ENCODE measurements around the gene WDR88.
"Not testable (repeated sequence)": the region's sequence is repeated elsewhere in the genome, so short reads cannot be mapped to it uniquely, and the experiment has no call there.

Gene WDR88

DNA sequence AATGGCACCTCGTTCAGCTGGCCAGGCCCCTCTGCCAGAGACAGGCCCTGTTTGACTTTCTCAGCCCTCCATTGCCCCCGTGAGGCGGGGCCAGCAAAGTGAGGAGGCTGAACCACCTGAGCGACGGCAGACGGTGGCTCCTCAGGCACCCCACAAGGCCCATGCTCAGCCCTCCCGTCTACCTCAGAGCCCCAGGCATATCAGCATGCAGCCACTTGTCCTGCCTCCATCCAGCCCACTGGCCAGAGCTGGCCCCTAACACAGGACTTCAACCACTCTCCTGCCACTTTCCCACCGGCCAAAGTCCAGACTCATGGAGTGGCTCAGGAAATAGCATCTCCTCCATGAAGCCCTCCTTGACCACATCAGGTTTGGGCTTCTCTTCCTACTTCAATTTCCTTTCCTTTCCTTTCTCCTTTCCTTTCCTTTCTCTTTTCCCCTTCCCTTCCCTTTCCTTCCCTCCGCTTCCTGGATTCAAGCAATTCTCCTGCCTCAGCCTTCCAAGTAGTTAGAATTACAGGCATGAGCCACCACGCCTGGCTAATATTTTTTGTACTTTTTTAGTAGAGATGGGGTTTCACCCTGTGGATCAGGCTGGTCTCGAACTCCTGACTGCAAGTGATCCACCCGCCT is 84.4 kb downstream of the WDR88 start:
- Mint-ChIP-seq H3K9me3 (no peaks in the 10 kb centered on the region), H3K4me1 (ENCODE audit: low read depth) (no peaks in the 10 kb centered on the region), H3K36me3 (ENCODE audit: low read depth) (no peaks in the 10 kb centered on the region), H3K27me3 (no peaks in the 10 kb centered on the region), H3K4me3 (no peak overlapping the region), H3K27ac (no peak overlapping the region)

DNA sequence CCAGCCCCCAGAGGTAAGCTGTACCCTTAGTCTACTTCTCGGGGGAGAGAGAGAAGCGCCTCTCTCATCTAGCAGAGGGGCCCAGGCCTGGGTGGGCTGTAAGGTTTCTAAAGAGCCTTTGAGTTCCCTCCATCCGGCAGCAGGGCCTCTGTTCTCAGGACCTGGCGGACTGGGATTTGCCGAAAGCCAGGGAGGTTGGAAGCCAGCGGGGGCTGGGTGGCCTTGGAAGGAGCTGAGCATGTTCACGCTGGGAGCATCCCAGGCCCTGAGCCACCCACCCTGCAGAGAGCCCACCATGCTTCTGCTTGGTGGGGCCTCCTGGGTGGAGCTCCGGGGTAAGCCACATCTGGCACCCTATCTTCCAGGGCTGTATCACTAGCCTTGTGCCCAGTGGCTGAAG is 86.0 kb downstream of the WDR88 start:
- no peak overlapping the region for H3K4me3 Mint-ChIP-seq
- H3K27ac Mint-ChIP-seq, result no peak overlapping the region
- peaks cover 5% of the 10 kb centered on the region for H3K27me3 Mint-ChIP-seq
- no peaks in the 10 kb centered on the region for H3K4me1 Mint-ChIP-seq (ENCODE audit: low read depth)
- H3K36me3 Mint-ChIP-seq (ENCODE audit: low read depth), result no peaks in the 10 kb centered on the region
- no peaks in the 10 kb centered on the region for H3K9me3 Mint-ChIP-seq

DNA sequence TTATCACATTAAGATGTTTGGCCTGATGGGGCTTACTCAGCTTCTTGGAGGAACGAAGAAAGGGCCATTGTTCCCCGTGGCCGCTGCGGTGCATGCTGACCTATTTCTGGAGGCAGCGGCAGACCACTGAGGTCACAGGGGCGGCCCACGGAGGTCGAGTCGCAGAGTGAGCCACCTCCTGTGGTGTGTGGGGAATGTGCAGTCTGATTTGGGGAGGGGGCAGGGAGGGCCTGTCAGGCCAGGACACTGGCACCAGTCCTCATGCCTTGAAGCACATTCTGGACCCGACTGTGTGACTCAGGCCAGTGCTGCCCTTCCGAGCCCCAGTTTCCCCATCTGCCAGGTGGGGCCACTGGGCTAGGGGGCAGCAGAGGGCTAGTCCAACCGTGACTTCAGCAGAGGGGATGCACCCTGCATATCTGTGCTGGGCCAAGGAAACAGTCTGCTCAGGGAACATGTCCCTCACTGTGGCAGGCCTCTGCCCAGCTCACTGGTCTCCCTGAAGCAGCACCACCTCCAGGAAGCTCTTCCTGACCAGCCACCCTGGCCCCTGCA is 87.4 kb downstream of the WDR88 start:
- no peaks in the 10 kb centered on the region for H3K4me1 Mint-ChIP-seq (ENCODE audit: low read depth)
- H3K27ac Mint-ChIP-seq, result no peak overlapping the region
- no peaks in the 10 kb centered on the region for H3K9me3 Mint-ChIP-seq
- H3K36me3 Mint-ChIP-seq (ENCODE audit: low read depth), result no peaks in the 10 kb centered on the region
- peaks cover 17% of the 10 kb centered on the region for H3K27me3 Mint-ChIP-seq
- no peak overlapping the region for H3K4me3 Mint-ChIP-seq

DNA sequence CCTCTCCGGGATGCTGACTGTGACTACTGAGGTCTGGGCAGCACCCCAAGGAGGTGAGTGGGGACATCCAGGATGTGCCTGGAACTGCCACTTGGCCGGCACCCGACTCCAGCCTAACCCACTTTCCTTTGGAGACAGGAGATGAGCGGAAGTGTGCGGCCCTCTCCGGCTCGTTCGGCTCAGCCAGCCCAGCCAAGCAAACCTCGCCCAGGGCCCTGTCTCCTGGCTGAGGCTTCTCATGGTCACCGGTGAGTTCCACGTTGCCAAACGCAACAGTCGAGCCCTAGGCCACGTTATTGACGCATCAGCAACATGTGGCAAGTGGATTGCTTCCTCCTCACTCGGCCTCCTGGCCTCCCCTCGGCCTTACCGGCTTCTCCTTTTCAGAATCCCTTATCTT is 88.2 kb downstream of the WDR88 start:
- Mint-ChIP-seq H3K27ac (no peak overlapping the region), H3K27me3 (peaks cover 25% of the 10 kb centered on the region), H3K9me3 (no peaks in the 10 kb centered on the region), H3K36me3 (ENCODE audit: low read depth) (no peaks in the 10 kb centered on the region), H3K4me3 (no peak overlapping the region), H3K4me1 (ENCODE audit: low read depth) (peaks cover 2% of the 10 kb centered on the region)

DNA sequence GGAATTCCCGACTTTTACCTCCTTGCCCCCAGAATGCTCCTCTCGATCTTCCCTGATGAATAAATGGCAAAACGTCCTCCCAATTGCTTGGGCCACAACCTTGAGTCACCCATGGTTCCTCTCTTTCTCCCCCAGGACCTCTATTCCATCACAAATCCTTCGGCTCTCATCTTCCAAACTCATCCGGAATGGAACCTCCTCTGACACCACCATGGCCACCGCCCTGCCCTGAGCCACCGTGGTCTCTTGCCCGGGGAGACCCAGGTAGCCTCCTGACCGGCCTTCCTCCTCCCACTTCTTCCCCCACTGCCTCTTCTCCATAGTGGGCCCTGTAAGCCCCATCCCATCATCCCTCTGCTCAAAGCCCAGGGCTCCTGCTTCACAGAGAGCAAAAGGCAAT is 88.8 kb downstream of the WDR88 start:
- H3K4me3 Mint-ChIP-seq, result no peak overlapping the region
- no peaks in the 10 kb centered on the region for H3K36me3 Mint-ChIP-seq (ENCODE audit: low read depth)
- H3K9me3 Mint-ChIP-seq, result no peaks in the 10 kb centered on the region
- H3K27ac Mint-ChIP-seq, result no peak overlapping the region
- peaks cover 3% of the 10 kb centered on the region for H3K4me1 Mint-ChIP-seq (ENCODE audit: low read depth)
- H3K27me3 Mint-ChIP-seq, result peaks cover 26% of the 10 kb centered on the region

DNA sequence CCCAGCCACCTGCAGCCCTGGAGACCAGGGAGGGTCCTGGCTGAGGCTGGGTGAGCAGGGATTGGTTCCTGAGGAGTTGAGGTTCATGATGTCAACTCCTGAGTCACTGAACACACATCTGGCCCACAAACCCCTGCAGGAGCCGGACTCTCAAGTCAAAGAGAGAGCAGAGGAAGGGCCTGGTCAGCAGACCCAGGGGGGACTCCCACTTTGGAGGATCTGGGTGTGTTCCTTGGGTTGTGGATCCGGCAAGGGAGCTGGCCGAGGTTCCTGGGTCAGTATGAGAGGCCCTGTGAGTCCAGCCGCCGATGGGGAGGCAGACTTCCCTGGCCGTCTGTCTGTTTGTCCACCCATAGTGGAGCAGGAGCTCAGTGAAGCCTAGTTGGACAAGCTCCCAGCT is 89.7 kb downstream of the WDR88 start:
- Mint-ChIP-seq H3K36me3 (ENCODE audit: low read depth) (no peaks in the 10 kb centered on the region), H3K9me3 (no peaks in the 10 kb centered on the region), H3K27ac (no peak overlapping the region), H3K27me3 (peaks cover 34% of the 10 kb centered on the region), H3K4me1 (ENCODE audit: low read depth) (peaks cover 11% of the 10 kb centered on the region), H3K4me3 (no peak overlapping the region)

DNA sequence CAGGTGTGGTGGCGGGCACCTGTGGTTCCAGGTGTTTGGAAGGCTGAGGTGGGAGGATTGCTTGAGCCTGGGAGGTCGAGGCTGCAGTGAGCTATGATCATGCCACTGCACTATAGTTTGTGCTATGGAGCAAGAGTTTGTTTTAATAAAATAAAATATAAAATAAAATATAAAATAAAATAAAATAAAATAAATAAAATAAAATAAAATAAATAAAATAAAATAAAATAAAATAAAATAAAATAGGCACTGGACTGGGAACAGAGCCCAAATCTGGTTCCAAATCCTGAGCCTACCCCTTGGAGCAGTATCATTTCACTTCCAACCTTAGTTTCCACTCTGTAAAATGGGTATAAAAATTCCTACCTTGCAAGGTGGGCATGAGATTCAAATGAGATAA is 90.3 kb downstream of the WDR88 start:
- not testable (repeated sequence) for H3K4me3 Mint-ChIP-seq; H3K36me3 Mint-ChIP-seq (ENCODE audit: low read depth)
- H3K4me1 Mint-ChIP-seq (ENCODE audit: low read depth), result peaks cover 11% of the 10 kb centered on the region

DNA sequence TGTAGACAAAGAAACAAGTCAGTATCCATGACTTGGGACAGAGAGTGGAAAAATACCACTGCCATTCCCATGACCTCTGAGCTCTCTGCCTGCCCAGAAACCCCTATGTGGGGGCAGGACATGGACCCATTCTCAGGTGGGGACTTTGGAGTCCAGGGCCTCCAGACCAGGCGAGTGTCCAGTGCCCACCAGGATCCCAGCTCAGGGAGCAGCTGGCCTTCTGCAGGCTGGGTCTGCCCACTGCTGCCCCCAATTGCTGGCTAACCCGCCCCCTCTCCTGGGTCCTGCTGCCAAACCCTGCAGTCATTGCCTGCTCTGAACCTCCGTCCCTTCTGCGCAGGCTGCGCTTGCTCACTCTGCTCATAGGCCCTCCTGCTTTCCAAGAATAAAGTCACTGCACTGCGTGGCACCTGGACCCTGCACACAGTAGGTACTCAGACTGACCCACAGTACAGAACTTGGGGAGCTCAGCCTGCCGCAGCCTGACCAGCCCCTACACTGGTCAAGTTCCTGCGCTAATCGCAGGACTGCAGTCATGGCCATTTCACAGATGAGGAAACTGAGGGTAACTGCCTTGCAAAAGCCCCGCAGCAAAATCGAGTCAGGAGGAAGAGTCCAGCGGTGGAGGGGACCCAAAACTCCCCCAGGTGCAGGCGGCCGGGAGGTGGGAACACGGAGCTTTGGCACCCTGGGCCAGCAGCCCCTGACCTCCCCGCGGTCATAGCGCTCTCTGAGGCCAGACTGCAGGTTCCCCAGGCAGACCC is 93.0 kb downstream of the WDR88 start:
- no peak overlapping the region for H3K27ac Mint-ChIP-seq
- H3K4me1 Mint-ChIP-seq (ENCODE audit: low read depth), result peaks cover 11% of the 10 kb centered on the region
- H3K9me3 Mint-ChIP-seq, result peaks cover 16% of the 10 kb centered on the region
- no peak overlapping the region for H3K4me3 Mint-ChIP-seq
- peaks cover 15% of the 10 kb centered on the region for H3K36me3 Mint-ChIP-seq (ENCODE audit: low read depth)
- H3K27me3 Mint-ChIP-seq, result peaks cover 58% of the 10 kb centered on the region

More for the DNA sequence above, 90.3 kb downstream of the WDR88 start:
- peaks cover 37% of the 10 kb centered on the region for H3K27me3 Mint-ChIP-seq
- not testable (repeated sequence) for H3K9me3 Mint-ChIP-seq, H3K27ac Mint-ChIP-seq

All from stimulated activated naive CD8-positive, alpha-beta T cell treated with anti-CD3 and anti-CD28 coated beads, Interleukin-15, Interleukin-2, amounts not matched to agents 100 ng/mL and 50 ng/mL, for 24 hours (primary cell).